ENCODE results near the gene TAF11L3. TPM values are rescaled to one million over a fixed set of nuclear protein-coding genes. Genes with fewer than 3 reads are reported as not detected.
A peak's percentile ranks its signal among the peaks of the same experiment; 100 is the strongest.
"Not testable (repeated sequence)": the region's sequence is repeated elsewhere in the genome, so short reads cannot be mapped to it uniquely, and the experiment has no call there.

Gene TAF11L3
- total and polyA plus RNA-seq, 2 donors (not counting 3 experiments of a cell fraction or from before 2014, with no cell fraction given), result not detected

GRCh38 chr5:17482790-17483189 lies 35.4 kb upstream of the TAF11L3 start:
- no peak overlapping the region for H3K4me2 ChIP-seq (ENCODE audit: insufficient read depth, low read length)
- H3K4me1 ChIP-seq (ENCODE audit: control insufficient read depth, extremely low read depth, insufficient read depth, low read length), result no peaks in the 10 kb centered on the region
- no peaks in the 10 kb centered on the region for H3K36me3 ChIP-seq (ENCODE audit: control insufficient read depth in 2 of 2, extremely low read depth in 1 of 2, insufficient read depth in 2 of 2, low read length in 2 of 2)
- FAIRE-seq, result peak; percentile 35
- H3K27ac ChIP-seq (ENCODE audit: insufficient read depth, low read depth, low read length), result no peak overlapping the region
- no peaks in the 10 kb centered on the region for H3K27me3 ChIP-seq (ENCODE audit: control insufficient read depth in 2 of 2, insufficient read depth in 2 of 2, low read length in 2 of 2)
- DNase-seq (ENCODE audit: low read depth, low spot score), result no peak
- no peak overlapping the region for H3K9ac ChIP-seq (replicated peaks; ENCODE audit: extremely low read depth, insufficient read depth, low read length)
- no peaks in the 10 kb centered on the region for H4K20me1 ChIP-seq (replicated peaks; ENCODE audit: control insufficient read depth, extremely low read depth, insufficient read depth, low read length)
- dilution Hi-C loops (cut with MboI; ENCODE audit: extremely low pct_ligation_motif_present, low sequenced_read_pairs) (no loop called here), intact Hi-C loops (cut with micrococcal nuclease) (no loop called here)
- ChIA-PET CTCF (no interaction called here), POLR2A (no interaction called here)
- BruUV-seq (replicated peaks), result no TSS peak
- TF ChIP-seq JUN (IDR thresholded peaks at IDR 0.05; ENCODE audit: borderline replicate concordance, insufficient read depth, insufficient read length, low read depth) (no peak), POLR2A (IDR thresholded peaks at IDR 0.05; ENCODE audit: low read depth, low read length) (no peak), EZH2 (IDR thresholded peaks at IDR 0.05; ENCODE audit: borderline replicate concordance, low read depth, low read length, severe bottlenecking) (no peak), MAX (IDR thresholded peaks at IDR 0.05; ENCODE audit: insufficient read depth, insufficient read length) (no peak), MYC (IDR thresholded peaks at IDR 0.05; ENCODE audit: low read depth, low read length) (no peak), FOS (IDR thresholded peaks at IDR 0.05; ENCODE audit: borderline replicate concordance, insufficient read depth, low read length) (no peak), GATA2 (IDR thresholded peaks at IDR 0.05; ENCODE audit: insufficient read depth, insufficient read length, low read depth, low read length) (no peak), POLR2AphosphoS5 (IDR thresholded peaks at IDR 0.05; ENCODE audit: insufficient read depth, low read depth, low read length) (no peak)
- TF ChIP-seq, protein P1, sequence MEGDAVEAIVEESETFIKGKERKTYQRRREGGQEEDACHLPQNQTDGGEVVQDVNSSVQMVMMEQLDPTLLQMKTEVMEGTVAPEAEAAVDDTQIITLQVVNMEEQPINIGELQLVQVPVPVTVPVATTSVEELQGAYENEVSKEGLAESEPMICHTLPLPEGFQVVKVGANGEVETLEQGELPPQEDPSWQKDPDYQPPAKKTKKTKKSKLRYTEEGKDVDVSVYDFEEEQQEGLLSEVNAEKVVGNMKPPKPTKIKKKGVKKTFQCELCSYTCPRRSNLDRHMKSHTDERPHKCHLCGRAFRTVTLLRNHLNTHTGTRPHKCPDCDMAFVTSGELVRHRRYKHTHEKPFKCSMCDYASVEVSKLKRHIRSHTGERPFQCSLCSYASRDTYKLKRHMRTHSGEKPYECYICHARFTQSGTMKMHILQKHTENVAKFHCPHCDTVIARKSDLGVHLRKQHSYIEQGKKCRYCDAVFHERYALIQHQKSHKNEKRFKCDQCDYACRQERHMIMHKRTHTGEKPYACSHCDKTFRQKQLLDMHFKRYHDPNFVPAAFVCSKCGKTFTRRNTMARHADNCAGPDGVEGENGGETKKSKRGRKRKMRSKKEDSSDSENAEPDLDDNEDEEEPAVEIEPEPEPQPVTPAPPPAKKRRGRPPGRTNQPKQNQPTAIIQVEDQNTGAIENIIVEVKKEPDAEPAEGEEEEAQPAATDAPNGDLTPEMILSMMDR (IDR thresholded peaks at IDR 0.05; ENCODE audit: extremely low read depth in 1 of 2, insufficient read depth in 1 of 2, low read depth in 1 of 2, low read length in 2 of 2), result no peak
- H3K9me1 ChIP-seq (replicated peaks; ENCODE audit: control insufficient read depth, extremely low read depth, insufficient read depth, low read length), result no peaks in the 10 kb centered on the region
- no peaks in the 10 kb centered on the region for H3K79me2 ChIP-seq (ENCODE audit: control insufficient read depth, insufficient read depth, low read length)
- no peaks in the 10 kb centered on the region for H3K9me3 ChIP-seq (replicated peaks; ENCODE audit: control insufficient read depth, insufficient read depth, low read length)
- no peak overlapping the region for H2AFZ ChIP-seq (ENCODE audit: low read depth, low read length)
- no peak overlapping the region for H3K4me3 ChIP-seq (replicated peaks in 1 of 3; ENCODE audit: insufficient read depth in 1 of 3, low read depth in 1 of 3, low read length in 3 of 3)

GRCh38 chr5:17486464-17487173 lies 31.5 kb upstream of the TAF11L3 start:
- H3K9me1 ChIP-seq (replicated peaks; ENCODE audit: control insufficient read depth, extremely low read depth, insufficient read depth, low read length); H3K36me3 ChIP-seq (ENCODE audit: control insufficient read depth in 2 of 2, extremely low read depth in 1 of 2, insufficient read depth in 2 of 2, low read length in 2 of 2); H3K4me1 ChIP-seq (ENCODE audit: control insufficient read depth, extremely low read depth, insufficient read depth, low read length); H3K9me3 ChIP-seq (replicated peaks; ENCODE audit: control insufficient read depth, insufficient read depth, low read length); H3K27me3 ChIP-seq (ENCODE audit: control insufficient read depth in 2 of 2, insufficient read depth in 2 of 2, low read length in 2 of 2); H3K27ac ChIP-seq (ENCODE audit: insufficient read depth, low read depth, low read length); H3K4me2 ChIP-seq (ENCODE audit: insufficient read depth, low read length); dilution Hi-C loops (cut with MboI; ENCODE audit: extremely low pct_ligation_motif_present, low sequenced_read_pairs); H3K79me2 ChIP-seq (ENCODE audit: control insufficient read depth, insufficient read depth, low read length); FAIRE-seq; BruUV-seq (replicated peaks); CTCF ChIA-PET; H3K4me3 ChIP-seq (replicated peaks in 1 of 3; ENCODE audit: insufficient read depth in 1 of 3, low read depth in 1 of 3, low read length in 3 of 3); intact Hi-C loops (cut with micrococcal nuclease); H2AFZ ChIP-seq (ENCODE audit: low read depth, low read length); H4K20me1 ChIP-seq (replicated peaks; ENCODE audit: control insufficient read depth, extremely low read depth, insufficient read depth, low read length); H3K9ac ChIP-seq (replicated peaks; ENCODE audit: extremely low read depth, insufficient read depth, low read length); POLR2A ChIA-PET; DNase-seq (ENCODE audit: low read depth, low spot score): not testable (repeated sequence)

Measured in endothelial cell of umbilical vein (primary cell).